HCEC 1CT (cell line): ENCODE data around the gene CSMD2.

Source experiments
- DNase-seq: peaks from one replicate; pipeline ENCODE4 v3.0.0-alpha.2; 2017

Gene CSMD2

DNA sequence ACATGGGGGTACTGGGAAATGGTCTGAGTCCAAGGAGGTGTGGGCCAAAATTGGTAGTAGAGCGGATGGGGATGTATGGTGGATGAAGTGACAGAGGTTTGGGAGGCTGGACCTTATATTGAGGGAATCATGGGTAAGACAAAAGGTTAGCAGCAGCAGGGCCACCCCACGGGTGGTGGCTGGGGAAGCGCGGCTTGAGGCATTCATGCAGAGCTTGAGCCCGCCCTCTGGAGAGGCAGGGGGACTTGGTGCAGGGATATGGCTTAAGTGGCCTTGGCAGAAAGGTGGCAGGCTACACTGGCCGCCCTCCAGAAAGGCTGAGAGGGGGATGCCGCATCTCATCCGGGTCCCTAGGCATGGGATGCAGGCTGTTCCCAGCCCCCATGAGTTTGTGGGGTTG lies 269.6 kb downstream of the CSMD2 start:
- DNase-seq = no peak

DNA sequence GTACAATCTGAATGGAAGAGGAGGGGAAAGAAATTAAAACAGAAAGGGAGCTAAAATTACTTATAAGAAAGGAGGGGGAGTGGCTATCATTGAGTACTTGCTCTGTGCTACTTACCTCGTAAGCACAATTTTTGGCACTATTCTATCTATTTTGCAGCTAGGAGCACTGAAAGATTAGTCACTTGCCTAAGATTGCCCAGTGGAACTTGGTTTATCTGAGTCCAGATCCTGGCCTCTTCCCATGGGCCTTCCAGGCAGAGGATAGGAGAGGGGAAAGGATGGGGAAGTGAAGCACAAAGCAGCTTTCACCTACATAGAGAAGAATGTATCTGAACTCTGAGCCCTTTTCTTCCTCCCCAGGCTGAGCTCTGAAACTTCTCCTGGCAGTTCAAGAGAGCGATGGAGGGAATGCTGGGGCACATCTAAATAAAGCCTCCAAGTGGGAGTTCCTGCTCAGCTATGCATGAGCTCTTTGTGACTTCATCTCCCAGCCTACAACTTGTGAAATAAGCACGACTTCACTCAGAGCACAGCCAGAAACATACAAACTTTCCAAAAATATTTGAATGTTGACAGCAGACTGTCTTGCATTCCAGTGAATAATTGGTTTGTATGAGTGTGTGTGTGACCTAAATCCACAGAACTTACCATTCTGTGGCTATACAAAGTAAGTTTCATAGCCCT lies 271.7 kb downstream of the CSMD2 start:
- peak; percentile 66 for DNase-seq

DNA sequence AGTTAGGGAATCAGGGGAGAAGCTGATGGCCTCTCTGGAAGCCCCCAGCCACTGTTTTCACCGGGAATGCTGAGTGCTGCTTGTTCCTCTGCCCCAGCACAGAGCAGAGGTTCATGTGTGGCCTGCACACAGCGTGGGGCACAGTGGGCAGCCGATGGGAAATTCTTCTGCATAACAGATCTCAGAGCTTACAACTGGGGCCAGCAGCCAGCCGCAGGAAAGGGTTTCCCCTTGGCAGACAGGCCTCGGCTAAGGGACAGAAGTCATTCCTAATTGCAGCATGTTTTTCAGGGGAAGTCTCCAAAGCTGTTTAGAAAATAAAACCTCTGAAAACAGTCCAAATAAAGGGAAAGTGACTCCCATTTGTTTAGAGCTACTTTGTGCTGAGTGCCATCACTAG lies 278.5 kb downstream of the CSMD2 start:
- DNase-seq = no peak

DNA sequence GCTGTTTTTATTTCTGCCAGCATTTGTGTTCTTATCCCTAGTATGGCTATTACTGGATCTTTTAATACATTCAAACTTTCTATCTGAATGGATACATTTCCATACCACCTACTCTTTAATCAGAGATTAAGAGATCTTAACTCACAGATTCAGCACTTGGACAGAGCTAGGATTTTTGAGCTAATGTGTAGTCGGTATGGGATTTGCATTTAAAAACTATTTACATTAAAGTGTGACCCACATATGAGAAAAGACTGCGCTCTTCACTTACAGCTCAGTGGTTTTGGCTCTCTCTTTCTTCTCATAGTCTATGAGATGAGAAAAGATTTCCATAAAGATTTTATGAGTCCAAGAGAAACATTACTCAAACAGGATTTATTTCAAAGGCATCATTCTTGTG lies 284.7 kb downstream of the CSMD2 start:
- no peak for DNase-seq

DNA sequence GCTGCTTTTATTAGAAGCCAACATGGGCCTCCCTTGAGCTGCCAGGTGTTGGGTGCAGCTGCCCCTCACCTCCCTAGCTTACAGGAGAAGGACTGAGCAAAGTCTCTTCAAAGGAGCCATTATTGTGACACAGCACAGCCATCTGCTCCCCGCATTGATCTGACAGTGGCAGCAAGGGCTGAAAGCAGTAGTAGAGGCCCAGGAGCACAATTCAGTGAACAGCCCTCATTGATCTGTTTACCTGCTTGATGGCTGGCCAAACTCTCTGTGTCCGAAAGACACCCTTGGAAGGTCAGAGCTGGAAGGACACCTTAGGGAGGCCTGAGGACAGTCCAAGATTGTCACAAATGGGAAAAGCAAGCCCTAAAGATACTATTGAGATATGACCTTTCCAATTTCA lies 286.6 kb downstream of the CSMD2 start:
- DNase-seq = no peak

DNA sequence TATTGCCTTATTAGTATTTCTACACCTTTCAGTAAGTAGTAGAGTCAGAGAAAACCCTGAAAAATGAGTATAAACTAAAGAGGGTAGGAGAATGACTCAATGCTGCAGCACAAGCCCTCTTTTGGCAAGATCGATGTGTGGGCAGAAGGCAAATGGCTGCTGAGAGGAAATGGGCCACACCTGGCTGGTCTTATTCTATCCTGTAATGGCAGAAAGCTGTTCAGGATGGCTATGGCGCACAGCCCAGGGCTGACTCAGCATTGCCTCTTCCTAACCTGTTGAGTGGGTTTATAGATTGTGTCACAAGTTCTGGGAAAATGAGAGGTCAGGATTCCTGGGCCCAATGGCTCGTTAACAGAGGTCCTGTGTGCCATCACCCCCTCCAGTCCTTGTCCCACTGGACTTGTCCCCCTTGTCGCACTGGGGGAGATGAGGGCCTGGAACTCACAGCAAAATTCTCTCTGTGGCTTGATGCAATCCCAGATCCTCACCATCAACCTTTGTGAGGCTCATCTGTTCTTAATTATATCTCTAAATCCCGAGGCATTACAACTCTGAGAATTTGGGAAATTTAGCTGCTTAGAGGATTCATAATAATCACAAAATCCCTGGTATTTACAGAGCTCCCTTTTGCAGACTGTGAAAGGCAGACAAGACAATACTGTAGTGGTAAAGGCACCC lies 287.9 kb downstream of the CSMD2 start:
- peak; percentile 57 for DNase-seq

DNA sequence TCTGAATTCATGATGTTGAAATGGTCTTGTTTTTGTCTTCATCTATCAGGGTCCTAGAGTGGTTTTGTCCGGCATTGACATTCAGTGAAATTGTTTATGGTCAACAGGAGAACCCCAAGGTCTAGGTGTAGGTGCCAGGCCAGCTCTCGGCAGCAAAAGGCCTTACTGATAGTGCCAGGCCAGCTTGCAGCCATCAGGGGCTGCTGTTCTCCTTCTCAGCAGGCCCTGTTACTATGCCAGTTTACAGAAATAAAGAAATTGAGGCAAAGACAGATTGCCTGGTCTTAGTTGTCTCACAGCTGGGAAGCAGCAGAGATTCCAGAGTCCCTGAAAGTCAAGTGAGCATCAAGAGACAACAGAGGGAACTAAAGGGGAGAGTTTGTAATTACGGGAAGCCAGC lies 289.2 kb downstream of the CSMD2 start:
- peak; percentile 14 for DNase-seq

DNA sequence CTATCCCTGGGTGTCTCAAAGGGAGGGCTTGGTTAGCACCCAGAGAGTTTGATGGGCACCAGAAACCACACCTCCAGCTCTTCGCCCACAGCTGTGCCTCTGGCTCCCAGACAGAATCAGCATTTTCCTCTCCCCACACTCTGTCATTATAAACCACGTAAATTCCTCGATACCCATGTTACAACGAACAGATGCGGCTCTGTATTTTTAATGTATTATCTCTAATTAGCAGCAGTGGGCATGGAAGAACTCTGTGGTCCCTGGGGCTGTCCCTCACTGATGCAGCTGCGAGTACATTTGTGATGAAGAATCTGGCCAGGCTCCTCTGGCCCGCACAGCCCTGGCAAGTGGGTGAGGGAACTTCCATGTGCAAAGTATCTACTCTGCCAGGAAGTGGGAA lies 290.4 kb downstream of the CSMD2 start:
- no peak for DNase-seq

DNA sequence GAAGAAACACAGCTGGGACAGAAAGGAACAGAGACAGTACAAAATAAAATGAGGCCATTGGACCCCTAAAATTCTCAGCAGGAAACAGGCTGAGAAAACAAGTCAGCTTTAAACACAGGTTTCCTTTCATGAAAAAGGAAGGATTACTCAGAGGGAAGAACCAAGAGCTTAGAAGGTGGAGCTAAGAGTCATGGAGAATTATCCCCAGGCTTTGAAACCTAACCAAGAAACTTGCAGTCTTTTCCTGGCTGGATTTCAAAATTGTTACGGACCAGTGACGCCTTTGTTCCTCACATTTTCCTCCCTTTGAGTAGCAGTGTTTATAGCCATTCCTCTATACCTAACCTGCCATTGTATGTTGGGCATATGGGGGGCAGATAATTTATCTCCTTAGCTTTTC lies 292.3 kb downstream of the CSMD2 start:
- DNase-seq = no peak

DNA sequence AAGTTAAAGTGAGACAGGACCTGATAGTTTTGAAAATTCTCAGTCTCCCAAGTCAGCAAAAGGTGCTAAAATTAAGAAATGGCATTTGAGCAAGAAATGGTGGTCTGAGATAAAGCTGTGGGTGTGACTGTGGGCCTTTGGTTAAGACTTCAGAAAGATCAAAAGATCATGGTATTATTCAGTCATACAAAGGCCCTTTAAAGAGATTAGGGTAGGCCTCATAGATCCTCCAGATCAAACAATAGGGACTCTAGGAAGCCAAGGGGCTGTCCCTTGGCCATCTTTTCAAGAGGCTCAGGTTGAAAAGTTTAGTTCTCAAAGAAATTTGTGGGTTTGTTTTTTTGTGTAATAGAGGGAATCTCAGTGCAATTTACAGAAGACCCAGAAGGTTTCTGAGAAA lies 292.8 kb downstream of the CSMD2 start:
- no peak for DNase-seq

DNA sequence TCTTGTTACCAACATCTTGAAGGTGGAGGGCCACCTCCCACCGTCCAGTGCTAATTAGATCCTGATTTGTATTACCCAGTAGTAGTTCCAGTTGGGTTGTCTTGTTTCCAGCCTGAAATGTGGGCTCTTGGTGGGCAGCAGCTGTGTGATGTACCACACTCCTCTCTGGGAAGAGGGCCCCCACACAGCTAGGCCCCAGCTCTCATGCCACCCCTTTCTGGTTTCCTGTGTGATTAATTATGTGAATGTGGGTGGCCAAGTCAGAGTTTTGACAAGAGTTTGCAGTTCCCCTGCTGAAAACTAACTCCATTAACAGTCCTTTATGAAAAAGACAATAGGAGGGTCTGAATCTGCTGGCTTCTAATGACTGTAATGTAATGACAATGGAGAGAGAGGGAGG lies 297.3 kb downstream of the CSMD2 start:
- no peak for DNase-seq

DNA sequence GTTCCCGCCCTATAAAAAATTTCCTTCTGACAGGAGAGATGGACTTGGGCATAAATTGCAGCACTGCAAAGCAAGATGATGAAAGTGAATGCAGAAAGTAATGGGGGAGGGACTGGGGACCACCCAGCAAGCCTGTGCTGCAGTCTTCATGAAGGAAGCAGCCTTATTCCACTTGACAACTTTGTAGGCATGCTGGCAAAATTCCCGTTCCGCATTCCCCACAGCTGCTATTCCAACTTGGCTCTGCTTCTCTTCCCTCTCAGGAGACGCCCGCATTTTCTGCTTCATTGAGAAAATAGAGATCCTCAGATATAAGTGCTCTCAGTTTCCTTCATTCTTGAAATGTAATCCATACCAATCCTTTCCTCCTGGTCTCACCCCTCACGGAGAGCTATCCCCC lies 298.7 kb downstream of the CSMD2 start:
- no peak for DNase-seq

DNA sequence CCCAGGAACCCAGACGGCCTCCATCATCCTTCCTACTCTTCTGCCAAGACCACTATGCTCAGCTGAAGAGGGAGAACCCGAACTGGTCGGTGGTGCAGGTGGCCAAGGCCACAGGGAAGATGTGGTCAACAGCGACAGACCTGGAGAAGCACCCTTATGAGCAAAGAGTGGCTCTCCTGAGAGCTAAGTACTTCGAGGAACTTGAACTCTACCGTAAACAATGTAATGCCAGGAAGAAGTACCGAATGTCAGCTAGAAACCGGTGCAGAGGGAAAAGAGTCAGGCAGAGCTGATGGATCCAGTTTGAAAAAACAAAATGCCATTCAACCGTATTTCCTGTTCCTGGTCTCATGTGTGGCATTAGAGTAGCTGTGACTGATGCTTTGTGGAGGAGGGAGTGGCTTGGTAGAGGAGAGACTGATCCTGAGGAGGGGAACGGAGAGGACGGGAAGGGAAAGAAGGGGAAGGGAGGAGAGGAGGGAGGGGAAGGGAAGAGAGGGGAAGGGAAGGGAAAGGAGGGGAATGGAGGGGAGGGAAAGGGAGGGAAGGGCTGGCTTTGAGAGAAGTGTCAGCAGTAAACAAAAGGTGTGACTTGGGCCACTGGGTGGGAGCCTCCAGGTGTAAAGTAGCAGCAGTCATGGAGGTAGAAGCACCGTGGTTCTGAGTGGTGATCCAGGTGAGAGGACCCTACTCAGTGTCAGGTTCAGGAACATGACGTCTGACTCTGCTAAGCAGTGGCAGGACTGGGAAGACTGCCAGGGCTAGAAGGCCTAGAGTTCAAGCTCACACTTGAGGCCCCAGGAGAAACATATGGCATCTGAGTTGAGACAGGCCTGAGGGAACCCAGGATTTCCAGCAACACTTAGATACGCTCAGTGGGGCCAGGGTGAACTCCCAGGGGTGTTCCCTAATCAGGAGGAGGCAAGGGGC lies 300.3 kb downstream of the CSMD2 start:
- no peak for DNase-seq

DNA sequence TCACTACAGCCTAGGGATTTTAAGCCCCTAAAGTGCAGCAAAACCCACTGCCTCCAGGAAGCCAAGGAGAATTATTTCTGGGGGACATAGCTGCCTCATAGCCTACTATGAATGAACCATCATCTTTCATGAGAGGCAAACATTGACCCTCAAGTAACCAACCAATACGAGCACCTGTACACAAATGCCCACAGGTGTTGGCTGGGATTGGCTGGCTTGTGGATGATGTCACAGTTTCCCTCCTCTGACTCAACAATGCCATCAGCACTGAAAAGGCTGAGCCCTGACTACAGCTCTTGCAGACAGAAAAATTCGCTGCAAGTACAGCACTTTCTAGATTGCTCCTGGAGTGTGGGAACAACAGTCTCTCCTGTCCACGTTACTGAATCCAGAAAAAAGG lies 301.3 kb downstream of the CSMD2 start, which contains the start of gene HMGB4:
HMGB4 (plus strand) TSS at position 301 of the 400 bp plus-strand sequence. CDS start 113 bp downstream, outside the sequence.
- no peak for DNase-seq

DNA sequence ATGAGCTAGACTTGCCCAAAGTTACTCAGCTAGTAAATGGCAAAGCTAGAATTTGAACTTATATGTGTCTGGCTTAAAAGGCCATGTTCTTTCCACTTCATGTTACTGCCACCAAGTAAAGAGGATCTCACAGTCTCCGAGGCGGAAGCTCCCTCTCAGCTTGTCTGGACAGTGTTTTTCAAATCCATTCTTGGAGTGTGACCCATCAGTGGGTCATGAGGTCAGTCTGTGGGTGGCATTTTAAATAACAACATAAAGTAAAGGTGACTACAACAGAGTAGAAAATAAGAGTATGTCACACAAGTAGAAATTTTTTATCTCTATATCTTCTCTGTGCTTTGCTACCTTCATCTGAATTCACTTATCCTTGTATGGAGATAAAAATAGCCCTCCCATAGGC lies 304.4 kb downstream of the CSMD2 start:
- DNase-seq = no peak

DNA sequence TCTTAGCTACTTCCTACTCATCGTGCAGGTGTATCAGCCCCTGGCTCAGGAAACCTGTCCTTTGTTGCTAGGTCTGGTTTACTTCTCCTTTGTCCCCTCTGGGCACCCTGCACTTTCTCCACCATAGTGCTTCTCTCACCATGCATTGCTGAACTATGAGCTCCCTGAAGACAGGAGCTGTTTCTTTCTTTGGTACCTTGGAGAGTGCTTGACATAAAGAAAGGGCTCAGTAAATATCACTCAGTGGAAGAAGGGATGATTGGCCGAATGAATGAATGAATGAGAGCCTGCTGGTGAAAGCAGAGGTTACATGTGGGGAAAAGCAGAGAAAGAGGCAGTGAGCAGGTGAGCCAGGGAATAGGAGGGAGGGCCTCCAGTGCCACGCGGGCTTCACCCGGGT lies 310.9 kb downstream of the CSMD2 start:
- no peak for DNase-seq

DNA sequence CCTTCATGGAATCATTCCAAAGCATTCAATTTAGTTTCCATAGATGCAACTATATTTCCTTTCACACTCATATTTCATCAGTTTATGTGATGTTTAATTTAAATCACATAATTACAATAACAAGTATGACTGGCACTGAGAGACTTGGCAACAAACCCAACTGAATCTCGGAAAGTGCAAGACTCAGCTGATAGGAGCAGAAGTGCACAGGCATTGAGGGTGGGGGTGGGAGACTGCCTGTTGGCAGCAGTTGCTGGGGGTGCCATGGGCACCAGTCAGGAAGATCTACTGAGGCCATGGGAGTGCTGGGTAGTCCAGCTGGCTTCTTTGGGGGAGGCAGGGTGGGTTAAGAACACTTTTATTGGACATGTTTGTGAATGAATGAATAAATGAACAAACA lies 311.6 kb downstream of the CSMD2 start:
- DNase-seq = no peak

DNA sequence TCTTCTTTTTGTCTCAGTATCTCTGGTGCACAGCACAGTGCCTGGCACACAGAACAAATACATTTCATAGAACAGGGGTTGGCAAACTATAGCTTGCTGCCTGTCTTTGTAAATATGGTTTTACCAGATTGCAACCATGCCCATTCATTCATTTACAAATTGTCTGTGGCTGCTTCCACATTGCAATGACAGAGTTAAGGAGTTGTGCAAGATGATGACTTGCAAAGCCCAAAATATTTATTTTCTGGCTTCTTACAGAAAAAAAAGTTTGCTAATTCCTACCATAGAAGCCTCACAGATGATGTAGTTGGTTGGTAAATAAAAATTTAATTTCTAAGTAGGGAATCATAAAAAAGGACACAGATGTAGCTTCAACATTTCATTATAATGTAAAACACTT lies 312.3 kb downstream of the CSMD2 start:
- DNase-seq = no peak

DNA sequence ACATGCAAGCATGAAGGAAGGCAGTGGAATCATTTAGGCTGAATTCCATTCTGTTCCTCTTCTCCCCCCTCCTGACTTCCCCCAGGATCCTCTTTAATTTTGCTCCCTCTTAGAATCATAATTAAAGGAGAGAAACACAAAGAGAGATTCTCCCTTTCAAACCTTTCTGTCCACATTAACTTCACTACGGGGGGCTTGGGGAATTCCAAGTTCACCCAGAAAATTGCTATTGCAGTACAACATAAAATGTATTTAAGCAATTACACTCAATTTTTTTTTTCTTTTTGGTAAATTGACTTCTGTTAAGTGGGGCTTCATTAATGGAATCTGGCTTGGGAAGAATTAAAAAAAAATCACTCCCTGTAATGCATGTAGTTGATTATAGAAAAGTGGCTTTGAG lies 314.5 kb downstream of the CSMD2 start:
- DNase-seq = no peak

DNA sequence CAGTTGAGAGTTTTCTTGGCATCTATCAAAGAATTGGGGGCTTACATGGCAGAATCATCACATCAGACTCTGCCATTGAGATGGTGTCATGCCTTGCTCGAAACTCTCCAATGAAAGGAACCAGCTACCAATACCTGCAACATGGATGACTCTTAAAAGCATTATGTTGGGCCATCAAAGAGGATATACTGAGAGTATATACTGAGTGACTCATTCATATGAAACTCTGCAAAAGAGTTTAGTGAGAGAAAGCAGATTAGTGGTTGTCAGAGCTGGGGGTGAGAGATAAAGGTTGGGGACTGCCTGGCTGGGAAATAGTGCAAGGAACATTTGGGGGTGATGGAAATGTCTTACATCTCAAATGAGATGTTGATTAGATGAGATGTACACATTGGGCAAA lies 315.8 kb downstream of the CSMD2 start:
- DNase-seq = no peak

DNA sequence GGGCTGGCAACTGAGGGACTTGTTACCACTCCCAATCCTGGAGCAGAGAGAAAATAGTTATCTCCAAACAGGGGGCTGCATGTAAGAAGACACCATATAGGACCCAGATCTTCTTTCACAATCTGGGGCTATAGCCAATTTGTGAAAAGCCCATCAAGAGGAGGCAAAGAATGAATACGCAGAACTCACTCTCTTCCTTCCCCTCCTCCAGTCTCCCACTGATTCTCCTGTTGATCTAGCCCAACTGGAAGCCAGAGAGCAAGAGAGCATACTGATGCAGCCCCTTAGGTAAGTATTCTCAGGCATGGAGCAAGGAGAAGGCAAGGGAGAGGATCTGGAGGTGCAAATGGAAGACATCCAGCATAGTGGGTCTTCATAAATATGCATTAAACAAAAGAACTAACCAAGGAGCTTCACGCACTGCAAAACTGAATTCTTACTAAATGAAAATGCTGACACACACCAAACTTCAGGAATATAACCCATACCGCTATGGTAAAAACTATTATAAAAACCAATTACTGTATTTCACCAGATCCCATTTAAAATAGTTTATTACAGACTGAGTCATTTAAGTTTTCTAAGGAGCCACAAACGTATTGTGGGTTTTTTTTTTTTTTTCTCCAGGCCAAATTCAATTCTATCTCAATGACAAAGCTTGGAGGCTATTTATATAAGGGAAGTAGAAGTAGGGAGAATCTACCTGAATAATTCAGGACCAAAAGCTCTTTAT lies 316.7 kb downstream of the CSMD2 start:
- DNase-seq = no peak

DNA sequence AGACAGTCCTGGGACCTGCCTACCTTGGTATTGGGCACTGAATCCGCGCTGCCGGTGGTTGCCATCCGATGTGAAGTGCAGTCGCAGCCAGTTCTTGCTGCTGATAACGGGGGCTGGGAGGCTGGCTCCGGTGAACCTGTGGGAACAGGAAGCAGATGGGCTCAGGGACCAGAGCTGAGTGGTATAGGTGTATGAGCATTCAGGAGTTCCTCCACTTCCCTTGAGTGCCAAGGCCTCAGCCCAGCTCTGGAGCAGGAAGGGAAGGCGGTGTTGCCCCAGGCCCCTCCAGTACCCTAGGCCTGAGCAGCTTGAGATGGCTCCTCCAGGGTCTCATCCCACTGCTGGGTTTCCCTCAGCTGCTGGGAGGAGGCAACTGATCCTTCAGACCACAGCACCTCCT lies 318.2 kb downstream of the CSMD2 start:
- no peak for DNase-seq

DNA sequence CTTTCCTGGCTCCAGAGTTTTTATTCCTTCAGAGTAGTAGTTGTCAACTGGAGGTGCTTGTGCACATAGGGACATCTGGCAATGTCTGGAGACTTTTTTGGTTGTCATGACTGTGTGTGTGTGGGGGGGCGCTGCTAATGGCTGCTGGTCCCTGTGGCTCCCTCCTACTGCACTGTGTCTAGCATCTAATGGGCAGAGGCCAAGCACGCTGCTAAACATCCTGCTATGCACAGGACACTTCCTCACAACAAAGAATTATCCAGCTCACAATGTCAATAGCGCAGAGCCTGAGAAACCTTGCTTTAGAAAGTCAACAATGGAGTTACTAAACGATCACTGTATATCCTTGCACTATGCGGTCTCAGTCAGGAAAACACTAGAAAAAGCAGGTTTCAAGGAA lies 320.9 kb downstream of the CSMD2 start:
- no peak for DNase-seq
